DOHH2 (cell line): ENCODE measurements around the gene GALNTL6.

Source experiments
- H3F3A ChIP-seq: fragments of 200-600 bp; sonication (generic), shearing (Covaris generic); 2 replicates; pipeline ENCODE4 v1.6.0; 2016; ENCODE audit warnings: antibody characterized with exemption, mild to moderate bottlenecking; ENCODE audit not compliant: control insufficient read depth, insufficient read depth
- H3K27ac ChIP-seq: fragments of 200-600 bp; sonication (generic); 2 replicates; pipeline ENCODE4 v1.5.1; 2014; ENCODE audit warnings: low read depth, mild to moderate bottlenecking, low read length, moderate library complexity
- H3K27me3 ChIP-seq: fragments of 200-600 bp; sonication (generic); 2 replicates; pipeline ENCODE4 v1.6.1; 2014; ENCODE audit warnings: mild to moderate bottlenecking, low read length, mixed read lengths; ENCODE audit not compliant: control insufficient read depth
- H3K36me3 ChIP-seq: fragments of 200-600 bp; sonication (generic); 2 replicates; pipeline ENCODE4 v1.6.1; 2014; ENCODE audit warnings: mild to moderate bottlenecking, low read length, moderate library complexity, mixed read lengths; ENCODE audit not compliant: control insufficient read depth
- H3K4me1 ChIP-seq: fragments of 200-600 bp; sonication (generic); 2 replicates; pipeline ENCODE4 v1.6.1; 2014; ENCODE audit warnings: mild to moderate bottlenecking, low read length, mixed read lengths; ENCODE audit not compliant: control insufficient read depth
- H3K4me2 ChIP-seq: fragments of 200-600 bp; sonication (generic); 2 replicates; pipeline ENCODE4 v1.6.0; 2014; ENCODE audit warnings: mild to moderate bottlenecking, low read length, moderate library complexity
- H3K4me3 ChIP-seq: fragments of 200-600 bp; sonication (generic); 2 replicates; pipeline ENCODE4 v1.5.1; 2014; ENCODE audit warnings: mild to moderate bottlenecking, low read length, mixed read lengths
- H3K79me2 ChIP-seq: fragments of 200-600 bp; sonication (generic); 2 replicates; pipeline ENCODE4 v1.6.1; 2014; ENCODE audit warnings: mild to moderate bottlenecking, low read length, mixed read lengths; ENCODE audit not compliant: control insufficient read depth
- H3K9me2 ChIP-seq: fragments of 200-600 bp; sonication (generic); replicated peaks from 2 replicates; pipeline ENCODE4 v1.6.1; 2014; ENCODE audit warnings: mild to moderate bottlenecking, low read length, mixed read lengths; ENCODE audit not compliant: control insufficient read depth
- H3K9me3 ChIP-seq: fragments of 200-600 bp; sonication (generic); 2 replicates; pipeline ENCODE4 v1.6.1; 2014; ENCODE audit warnings: antibody characterized with exemption, low read length, mixed read lengths; ENCODE audit not compliant: control insufficient read depth, insufficient read depth
- H4K20me1 ChIP-seq: fragments of 200-600 bp; sonication (generic); 2 replicates; pipeline ENCODE4 v1.6.0; 2014; ENCODE audit warnings: low read depth, mild to moderate bottlenecking, antibody characterized with exemption, low read length, moderate library complexity; ENCODE audit not compliant: control insufficient read depth, insufficient read depth
- EZH2phosphoT487 ChIP-seq: fragments of 200-600 bp; sonication (generic); IDR thresholded peaks from 2 replicates; pipeline ENCODE4 v1.6.1; 2017; ENCODE audit warnings: borderline replicate concordance, mild to moderate bottlenecking, antibody characterized with exemption, low read length, moderate library complexity, mixed read lengths
- TF ChIP-seq, protein P1 (sequence below): fragments of 200-600 bp; sonication (generic); IDR thresholded peaks from one replicate; pipeline ENCODE4 v1.5.1; 2014; ENCODE audit warnings: antibody characterized with exemption, mild to moderate bottlenecking, low read depth, low read length; ENCODE audit not compliant: poor library complexity, severe bottlenecking

GALNTL6 gene

GRCh38 chr4:172780566-172781081 is 967.4 kb downstream of the GALNTL6 start:
- no peaks in the 10 kb centered on the region for H3F3A ChIP-seq
- H3K27ac ChIP-seq, result no peak overlapping the region

GRCh38 chr4:172785613-172786012 is 972.4 kb downstream of the GALNTL6 start:
- no peak overlapping the region for H3K27ac ChIP-seq
- H4K20me1 ChIP-seq, result no peaks in the 10 kb centered on the region
- H3K9me3 ChIP-seq, result no peaks in the 10 kb centered on the region
- no peaks in the 10 kb centered on the region for H3K27me3 ChIP-seq
- TF ChIP-seq EZH2phosphoT487, result no peak
- TF ChIP-seq, protein P1, sequence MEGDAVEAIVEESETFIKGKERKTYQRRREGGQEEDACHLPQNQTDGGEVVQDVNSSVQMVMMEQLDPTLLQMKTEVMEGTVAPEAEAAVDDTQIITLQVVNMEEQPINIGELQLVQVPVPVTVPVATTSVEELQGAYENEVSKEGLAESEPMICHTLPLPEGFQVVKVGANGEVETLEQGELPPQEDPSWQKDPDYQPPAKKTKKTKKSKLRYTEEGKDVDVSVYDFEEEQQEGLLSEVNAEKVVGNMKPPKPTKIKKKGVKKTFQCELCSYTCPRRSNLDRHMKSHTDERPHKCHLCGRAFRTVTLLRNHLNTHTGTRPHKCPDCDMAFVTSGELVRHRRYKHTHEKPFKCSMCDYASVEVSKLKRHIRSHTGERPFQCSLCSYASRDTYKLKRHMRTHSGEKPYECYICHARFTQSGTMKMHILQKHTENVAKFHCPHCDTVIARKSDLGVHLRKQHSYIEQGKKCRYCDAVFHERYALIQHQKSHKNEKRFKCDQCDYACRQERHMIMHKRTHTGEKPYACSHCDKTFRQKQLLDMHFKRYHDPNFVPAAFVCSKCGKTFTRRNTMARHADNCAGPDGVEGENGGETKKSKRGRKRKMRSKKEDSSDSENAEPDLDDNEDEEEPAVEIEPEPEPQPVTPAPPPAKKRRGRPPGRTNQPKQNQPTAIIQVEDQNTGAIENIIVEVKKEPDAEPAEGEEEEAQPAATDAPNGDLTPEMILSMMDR, result no peak
- H3K36me3 ChIP-seq, result no peaks in the 10 kb centered on the region
- no peaks in the 10 kb centered on the region for H3K9me2 ChIP-seq
- no peaks in the 10 kb centered on the region for H3K79me2 ChIP-seq
- no peak overlapping the region for H3K4me2 ChIP-seq
- H3F3A ChIP-seq, result no peaks in the 10 kb centered on the region
- H3K4me3 ChIP-seq, result no peak overlapping the region
- H3K4me1 ChIP-seq, result no peaks in the 10 kb centered on the region

More at GRCh38 chr4:172780566-172781081, 967.4 kb downstream of the GALNTL6 start:
- no peak overlapping the region for H3K4me3 ChIP-seq
- H3K36me3 ChIP-seq, result no peaks in the 10 kb centered on the region
- no peaks in the 10 kb centered on the region for H3K79me2 ChIP-seq
- no peaks in the 10 kb centered on the region for H3K27me3 ChIP-seq
- no peaks in the 10 kb centered on the region for H4K20me1 ChIP-seq
- no peaks in the 10 kb centered on the region for H3K4me1 ChIP-seq
- TF ChIP-seq EZH2phosphoT487, result no peak
- TF ChIP-seq, protein P1, result no peak
- H3K4me2 ChIP-seq, result no peak overlapping the region
- H3K9me2 ChIP-seq, result no peaks in the 10 kb centered on the region
- H3K9me3 ChIP-seq, result no peaks in the 10 kb centered on the region

DNA sequence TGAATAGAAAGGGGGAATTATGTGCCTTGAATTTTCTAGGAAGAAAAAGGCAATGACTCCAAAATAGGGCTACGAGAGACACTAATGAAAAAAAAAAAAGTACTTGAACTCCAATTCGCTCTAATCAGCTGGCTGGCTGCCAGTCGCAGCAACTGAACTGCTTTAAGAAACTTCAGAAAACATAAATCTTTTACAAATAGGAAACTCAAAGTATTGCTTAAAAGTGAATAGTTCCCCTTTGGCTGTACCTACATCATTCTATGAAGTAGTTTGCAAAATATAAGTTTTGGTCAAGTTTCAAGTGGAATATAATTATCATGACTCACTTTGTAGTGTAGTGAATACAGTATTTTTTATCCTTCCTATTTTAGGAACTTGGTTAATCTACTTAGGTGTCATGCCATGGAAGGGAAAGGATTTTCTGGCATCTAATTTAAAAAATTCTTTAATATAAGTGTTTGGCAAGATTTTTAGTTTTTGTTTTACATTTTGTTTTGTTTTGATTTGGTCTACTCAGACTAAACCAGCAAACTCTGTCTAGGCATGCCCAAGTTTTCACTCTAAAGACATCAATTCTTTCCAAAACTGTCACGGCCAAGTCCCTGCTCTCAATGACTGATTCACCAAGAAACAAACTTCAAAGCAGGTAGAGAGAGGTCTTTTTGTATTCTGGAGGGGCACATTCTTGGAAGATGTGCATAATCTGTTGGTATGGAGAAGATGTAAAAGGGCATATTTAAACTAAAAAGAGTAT is 973.0 kb downstream of the GALNTL6 start:
- H3K79me2 ChIP-seq, result no peaks in the 10 kb centered on the region
- no peaks in the 10 kb centered on the region for H3K9me3 ChIP-seq
- H3K4me2 ChIP-seq, result no peak overlapping the region
- no peak for TF ChIP-seq EZH2phosphoT487
- TF ChIP-seq, protein P1, result no peak
- no peaks in the 10 kb centered on the region for H3K27me3 ChIP-seq
- H3K9me2 ChIP-seq, result no peaks in the 10 kb centered on the region
- H3K4me3 ChIP-seq, result no peak overlapping the region
- H4K20me1 ChIP-seq, result no peaks in the 10 kb centered on the region
- no peaks in the 10 kb centered on the region for H3K36me3 ChIP-seq
- no peaks in the 10 kb centered on the region for H3K4me1 ChIP-seq
- no peak overlapping the region for H3K27ac ChIP-seq
- no peaks in the 10 kb centered on the region for H3F3A ChIP-seq
